ENCODE data around the gene BMERB1. TPM values are rescaled to one million over a fixed set of nuclear protein-coding genes. Genes with fewer than 3 reads are reported as not detected.

Gene BMERB1
- total RNA-seq, 1 donor from 2014 or later: 35.9 TPM

- Mint-ChIP-seq H3K9me3 (ENCODE audit: low read depth) (no peaks in the 10 kb centered on the region), H3K27ac (ENCODE audit: unreplicated experiment) (no peak overlapping the region), H3K4me1 (ENCODE audit: low read depth) (peaks cover 39% of the 10 kb centered on the region), H3K27me3 (ENCODE audit: low read depth) (no peaks in the 10 kb centered on the region), H3K4me3 (ENCODE audit: unreplicated experiment) (no peak overlapping the region), H3K36me3 (ENCODE audit: low read depth) (peaks cover 3% of the 10 kb centered on the region)
- TF ChIP-seq, protein P1, sequence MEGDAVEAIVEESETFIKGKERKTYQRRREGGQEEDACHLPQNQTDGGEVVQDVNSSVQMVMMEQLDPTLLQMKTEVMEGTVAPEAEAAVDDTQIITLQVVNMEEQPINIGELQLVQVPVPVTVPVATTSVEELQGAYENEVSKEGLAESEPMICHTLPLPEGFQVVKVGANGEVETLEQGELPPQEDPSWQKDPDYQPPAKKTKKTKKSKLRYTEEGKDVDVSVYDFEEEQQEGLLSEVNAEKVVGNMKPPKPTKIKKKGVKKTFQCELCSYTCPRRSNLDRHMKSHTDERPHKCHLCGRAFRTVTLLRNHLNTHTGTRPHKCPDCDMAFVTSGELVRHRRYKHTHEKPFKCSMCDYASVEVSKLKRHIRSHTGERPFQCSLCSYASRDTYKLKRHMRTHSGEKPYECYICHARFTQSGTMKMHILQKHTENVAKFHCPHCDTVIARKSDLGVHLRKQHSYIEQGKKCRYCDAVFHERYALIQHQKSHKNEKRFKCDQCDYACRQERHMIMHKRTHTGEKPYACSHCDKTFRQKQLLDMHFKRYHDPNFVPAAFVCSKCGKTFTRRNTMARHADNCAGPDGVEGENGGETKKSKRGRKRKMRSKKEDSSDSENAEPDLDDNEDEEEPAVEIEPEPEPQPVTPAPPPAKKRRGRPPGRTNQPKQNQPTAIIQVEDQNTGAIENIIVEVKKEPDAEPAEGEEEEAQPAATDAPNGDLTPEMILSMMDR (IDR thresholded peaks at IDR 0.05): no peak
- DNase-seq (ENCODE audit: low spot score): no peak
Measured at GRCh38 chr16:15491411-15491810, 57.0 kb downstream of the BMERB1 start.

DNA sequence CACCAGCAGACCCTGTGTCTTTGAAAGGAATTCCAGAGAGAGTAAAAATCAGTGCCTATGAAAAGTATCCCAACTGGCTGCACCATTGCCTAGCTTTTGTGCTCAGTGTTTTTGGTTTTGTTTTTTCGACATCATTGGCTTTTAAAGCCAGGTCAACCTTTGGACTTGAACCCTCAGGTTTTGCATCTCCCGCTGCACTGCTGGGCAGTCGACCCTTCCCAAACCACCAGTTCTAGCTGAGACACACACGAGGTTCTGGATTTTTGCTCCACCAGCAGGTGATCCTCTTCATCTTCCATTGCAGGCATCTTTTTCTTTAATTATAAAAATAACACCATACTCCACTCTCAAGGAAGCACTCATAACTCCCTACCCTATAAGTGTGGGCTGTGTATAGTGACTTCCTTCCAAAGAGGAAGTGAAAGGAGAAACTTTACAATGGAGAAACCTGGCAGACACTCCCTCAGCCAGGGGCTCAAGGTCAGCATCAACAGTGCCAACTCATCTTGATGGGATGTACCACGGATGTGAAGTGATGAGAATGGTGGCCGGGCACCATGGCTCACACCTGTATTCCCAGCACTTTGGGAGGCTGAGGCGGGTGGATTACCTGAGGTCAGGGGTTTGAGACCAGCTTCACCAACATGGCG is 57.8 kb downstream of the BMERB1 start:
- H3K27ac Mint-ChIP-seq (ENCODE audit: unreplicated experiment): no peak overlapping the region
- TF ChIP-seq, protein P1 (IDR thresholded peaks at IDR 0.05): no peak
- peaks cover 39% of the 10 kb centered on the region for H3K4me1 Mint-ChIP-seq (ENCODE audit: low read depth)
- H3K27me3 Mint-ChIP-seq (ENCODE audit: low read depth): no peaks in the 10 kb centered on the region
- no peak for DNase-seq (ENCODE audit: low spot score)
- peaks cover 3% of the 10 kb centered on the region for H3K36me3 Mint-ChIP-seq (ENCODE audit: low read depth)
- H3K9me3 Mint-ChIP-seq (ENCODE audit: low read depth): no peaks in the 10 kb centered on the region
- no peak overlapping the region for H3K4me3 Mint-ChIP-seq (ENCODE audit: unreplicated experiment)

- Mint-ChIP-seq H3K27ac (ENCODE audit: unreplicated experiment) (peak overlapping the region; percentile 69), H3K36me3 (ENCODE audit: low read depth) (peaks cover 3% of the 10 kb centered on the region), H3K4me3 (ENCODE audit: unreplicated experiment) (no peak overlapping the region), H3K9me3 (ENCODE audit: low read depth) (no peaks in the 10 kb centered on the region), H3K27me3 (ENCODE audit: low read depth) (no peaks in the 10 kb centered on the region), H3K4me1 (ENCODE audit: low read depth) (peaks cover 38% of the 10 kb centered on the region)
- DNase-seq (ENCODE audit: low spot score): no peak
- TF ChIP-seq, protein P1 (IDR thresholded peaks at IDR 0.05): no peak
Measured at GRCh38 chr16:15493466-15494180, 59.2 kb downstream of the BMERB1 start.

- TF ChIP-seq, protein P1 (IDR thresholded peaks at IDR 0.05): no peak
- no peak overlapping the region for H3K4me3 Mint-ChIP-seq (ENCODE audit: unreplicated experiment)
- H3K9me3 Mint-ChIP-seq (ENCODE audit: low read depth): no peaks in the 10 kb centered on the region
- H3K4me1 Mint-ChIP-seq (ENCODE audit: low read depth): peaks cover 37% of the 10 kb centered on the region
- no peak overlapping the region for H3K27ac Mint-ChIP-seq (ENCODE audit: unreplicated experiment)
- DNase-seq (ENCODE audit: low spot score): no peak
- peaks cover 3% of the 10 kb centered on the region for H3K36me3 Mint-ChIP-seq (ENCODE audit: low read depth)
- H3K27me3 Mint-ChIP-seq (ENCODE audit: low read depth): no peaks in the 10 kb centered on the region
Measured at GRCh38 chr16:15494236-15494635, 59.8 kb downstream of the BMERB1 start.

DNA sequence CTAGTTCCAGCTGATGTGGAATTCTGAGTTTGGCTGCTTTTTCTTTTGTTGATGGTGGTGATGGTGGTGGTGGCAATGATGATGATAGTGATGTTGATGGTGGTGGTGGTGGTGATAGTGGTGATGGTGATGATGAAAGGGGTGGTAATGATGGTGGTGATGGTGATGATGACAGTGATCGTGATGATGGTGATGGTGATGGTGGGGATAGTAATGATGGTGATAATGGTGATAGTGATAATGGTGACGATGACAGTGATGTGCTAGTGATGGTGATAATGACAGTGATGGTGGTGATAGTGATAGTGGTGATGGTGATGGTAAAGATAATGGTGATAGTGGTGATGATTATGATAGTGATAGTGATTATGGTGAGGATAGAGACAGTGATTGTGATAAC is 61.5 kb downstream of the BMERB1 start:
- Mint-ChIP-seq H3K9me3 (ENCODE audit: low read depth) (no peaks in the 10 kb centered on the region), H3K27me3 (ENCODE audit: low read depth) (no peaks in the 10 kb centered on the region), H3K27ac (ENCODE audit: unreplicated experiment) (no peak overlapping the region), H3K4me3 (ENCODE audit: unreplicated experiment) (no peak overlapping the region), H3K4me1 (ENCODE audit: low read depth) (peaks cover 27% of the 10 kb centered on the region), H3K36me3 (ENCODE audit: low read depth) (peaks cover 3% of the 10 kb centered on the region)
- TF ChIP-seq, protein P1 (IDR thresholded peaks at IDR 0.05): no peak
- no peak for DNase-seq (ENCODE audit: low spot score)
